Hippocampal formation (tissue), 2 donors: Measurements from ENCODE around the gene PTPMT1.
"Not testable (repeated sequence)": the region's sequence is repeated elsewhere in the genome, so short reads cannot be mapped to it uniquely, and the experiment has no call there.

ENCODE experiments used
- DNase-seq, 2 donors: peaks; one replicate each; lab custom pipeline; 2025; lab: John Stamatoyannopoulos, UW

PTPMT1 gene

DNA sequence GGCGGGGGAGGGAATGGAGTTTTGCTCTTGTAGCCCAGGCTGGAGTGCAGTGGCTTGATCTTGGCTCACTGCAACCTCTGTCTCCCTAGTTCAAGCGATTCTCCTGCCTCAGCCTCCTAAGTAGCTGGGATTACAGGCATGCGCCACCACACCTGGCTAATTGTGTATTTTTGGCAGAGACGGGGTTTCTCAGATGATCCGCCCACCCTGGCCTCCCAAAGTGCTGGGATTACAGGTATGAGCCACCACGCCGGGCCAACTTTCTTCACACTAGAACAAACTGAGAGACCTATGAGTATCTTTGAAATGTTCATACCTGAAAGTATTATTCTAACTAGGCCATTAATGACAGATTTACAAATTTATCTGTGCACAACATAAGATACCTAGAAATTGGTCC, 19.1 kb upstream of the PTPMT1 start:
- not testable (repeated sequence) for DNase-seq

DNA sequence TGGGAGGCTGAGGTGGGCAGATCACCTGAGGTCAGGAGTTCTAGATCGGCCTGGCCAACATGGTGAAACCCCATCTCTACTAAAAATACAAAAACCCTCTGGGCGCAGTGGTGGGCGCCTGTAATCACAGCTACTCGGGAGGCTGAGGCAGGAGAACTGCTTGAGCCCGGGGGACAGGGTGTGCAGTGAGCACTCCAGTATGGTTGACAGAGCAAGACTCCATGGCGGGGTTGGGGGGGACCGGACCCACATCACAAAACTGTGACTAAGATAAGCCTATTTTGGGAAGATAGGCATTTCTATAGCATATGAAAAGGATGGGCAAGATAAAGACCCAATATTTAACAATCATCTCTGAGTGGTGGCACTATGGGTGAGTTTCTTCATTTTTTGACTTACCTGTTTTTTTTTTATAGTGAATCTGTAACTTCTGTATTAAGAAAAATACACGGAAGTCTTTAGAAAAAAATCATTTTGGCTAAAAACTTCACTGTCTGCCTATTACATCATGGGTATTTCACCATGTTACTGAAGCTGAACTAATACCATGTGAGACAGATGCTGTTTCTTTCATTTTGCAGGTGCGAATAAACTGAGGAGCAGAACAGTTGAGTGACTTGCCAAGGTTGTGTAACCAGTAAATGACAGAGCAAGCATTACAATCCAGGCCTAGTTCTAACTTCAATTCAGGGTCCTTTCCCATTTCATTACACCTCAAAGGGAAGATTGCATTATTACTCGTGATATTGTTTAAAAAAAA, 14.9 kb upstream of the PTPMT1 start:
- DNase-seq: no peak

DNA sequence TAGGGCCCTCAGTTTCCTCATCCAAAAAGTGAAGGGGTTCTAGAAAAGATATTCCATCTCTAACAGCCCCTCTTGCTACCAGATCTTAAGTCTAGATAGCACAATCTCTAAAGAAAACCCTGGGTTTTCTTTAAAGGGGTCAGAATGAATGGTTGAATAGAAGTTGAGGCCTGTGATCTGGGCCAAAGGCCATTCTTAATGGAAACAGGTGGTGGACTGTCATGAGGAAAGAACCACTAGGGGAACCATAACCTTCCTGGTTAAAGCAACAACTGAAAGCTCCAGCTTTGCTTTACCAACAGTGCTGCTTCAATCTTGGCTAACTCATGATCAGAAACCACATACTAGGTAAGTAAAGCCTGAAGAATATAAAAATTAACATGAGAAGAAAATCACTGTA, 14.3 kb upstream of the PTPMT1 start:
- no peak for DNase-seq

DNA sequence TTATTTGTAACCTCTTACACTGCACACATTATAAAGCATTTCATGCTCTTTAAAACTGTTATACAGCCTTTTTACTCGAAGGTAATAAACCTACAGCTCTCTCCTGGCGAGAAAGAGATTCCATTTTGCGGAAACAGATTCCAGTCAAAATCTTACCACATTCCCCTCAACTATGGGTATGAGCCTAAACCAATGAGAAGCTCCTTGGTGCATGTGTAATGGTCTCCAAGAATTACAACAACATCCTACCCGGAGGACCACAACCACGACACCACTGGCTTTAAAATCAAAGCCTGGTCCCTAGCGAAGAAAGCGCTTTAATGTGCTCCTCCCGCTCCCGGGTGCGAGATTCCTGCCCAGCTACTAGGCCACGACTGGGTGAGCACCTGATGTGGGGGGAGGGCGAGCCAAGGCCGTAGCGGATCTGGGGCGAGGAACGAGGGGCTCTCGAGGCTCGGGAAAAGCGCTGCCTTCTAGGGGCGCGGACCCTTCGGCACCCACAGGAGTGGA, 13.3 kb upstream of the PTPMT1 start:
- DNase-seq: no peak

DNA sequence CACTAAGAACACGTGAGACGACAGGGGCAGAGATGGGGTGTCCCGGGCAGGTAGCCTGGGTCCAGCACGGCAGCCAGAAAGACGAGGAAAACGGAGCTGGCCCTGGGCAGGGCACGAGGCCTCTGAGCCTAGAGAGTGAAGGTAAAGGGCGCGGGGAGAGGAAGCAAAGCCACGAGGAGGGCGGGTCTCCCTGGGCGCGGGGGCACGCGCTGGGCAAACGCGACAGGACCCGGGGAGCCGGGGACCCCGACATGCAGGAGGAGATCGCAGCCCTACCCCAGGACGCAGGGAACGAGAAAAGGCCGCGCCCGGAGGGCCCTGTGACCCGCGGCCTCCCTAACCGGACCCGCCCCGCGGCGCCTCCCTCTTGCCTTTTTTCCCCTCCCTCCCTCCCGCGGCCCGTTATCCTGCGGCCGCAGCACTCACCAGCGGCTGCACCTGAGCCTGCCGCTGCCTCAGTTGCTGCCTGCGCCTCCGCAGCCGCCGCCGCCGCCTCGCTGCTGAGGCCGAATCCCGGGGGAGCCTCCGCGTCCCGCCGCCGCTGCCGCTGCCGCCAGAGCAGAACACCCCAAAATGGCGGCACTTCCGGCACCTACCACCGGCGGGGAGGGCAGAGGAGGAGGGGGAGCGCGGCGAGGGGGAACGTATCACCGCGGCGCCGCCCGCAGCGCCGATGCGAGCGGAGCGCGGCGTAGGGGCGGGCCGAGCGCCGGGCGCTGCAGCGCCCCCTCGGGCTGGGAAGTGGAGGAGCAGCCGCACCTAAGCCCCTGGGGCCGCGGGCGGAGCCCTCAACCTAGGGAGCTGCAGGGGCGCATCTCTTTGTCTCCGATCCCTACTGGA, 12.6 kb upstream of the PTPMT1 start, which contains the start of gene CELF1:
CELF1 (minus strand) TSS at position 567 of the 840 bp plus-strand sequence. CDS start 53,609 bp downstream, outside the sequence.
- DNase-seq: peak; percentile 87 to 91

DNA sequence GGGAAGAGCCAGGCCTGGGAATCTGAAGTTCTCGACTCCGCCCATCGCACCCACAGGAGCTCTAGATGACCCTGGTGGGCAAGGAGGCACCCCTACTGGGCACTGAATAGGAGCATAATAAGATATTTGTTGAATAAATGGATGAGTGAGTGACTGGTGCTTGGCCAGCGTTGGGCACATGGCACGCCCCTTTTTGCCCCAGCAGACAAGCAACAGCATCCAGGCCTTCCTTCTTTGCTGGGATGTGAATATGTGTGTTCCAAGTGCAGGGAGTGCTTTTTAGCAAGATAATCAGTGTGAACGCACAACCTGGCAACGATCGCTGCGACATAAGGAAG, 12.0 kb upstream of the PTPMT1 start:
- no peak for DNase-seq

- DNase-seq: not testable (repeated sequence)
These were observed 8.4 kb upstream of the PTPMT1 start for GRCh38 chr11:47557004-47557403.

DNA sequence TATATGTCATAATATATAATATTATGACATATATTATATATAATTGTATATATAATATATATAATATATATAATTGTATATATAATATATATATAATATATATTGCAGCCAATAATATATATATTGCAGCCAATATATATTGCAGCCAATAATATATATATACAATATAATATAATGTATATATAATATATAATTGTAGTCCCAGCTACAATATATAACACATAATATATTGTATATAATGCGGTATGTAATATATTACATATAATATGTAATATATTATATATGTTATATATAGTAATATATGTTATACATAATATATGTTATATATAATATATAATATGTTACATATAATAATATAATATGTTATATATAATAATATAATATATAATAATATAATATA, 6.7 kb upstream of the PTPMT1 start:
- no peak for DNase-seq

- no peak for DNase-seq
These were observed 5.0 kb upstream of the PTPMT1 start for GRCh38 chr11:47560426-47560825.

GRCh38 chr11:47562393-47562792, 3.0 kb upstream of the PTPMT1 start:
- DNase-seq: not testable (repeated sequence)

DNA sequence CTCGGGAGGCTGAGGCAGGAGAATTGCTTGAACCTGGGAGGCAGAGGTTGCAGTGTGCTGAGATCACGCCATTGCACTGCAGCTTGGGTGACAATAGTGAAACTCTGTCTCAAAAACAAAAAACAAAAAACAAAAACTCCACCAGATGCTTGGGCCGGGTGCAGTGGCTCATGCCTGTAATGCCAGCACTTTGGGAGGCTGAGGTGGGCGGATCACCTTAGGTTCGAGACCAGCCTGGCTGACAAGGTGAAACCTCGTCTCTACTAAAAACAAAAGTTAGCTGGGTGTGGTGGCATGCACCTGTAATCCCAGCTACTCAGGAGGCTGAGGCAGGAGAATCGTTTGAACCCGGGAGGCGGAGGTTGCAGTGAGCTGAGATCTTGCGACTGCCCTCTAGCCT, 1.0 kb upstream of the PTPMT1 start:
- not testable (repeated sequence) for DNase-seq

DNA sequence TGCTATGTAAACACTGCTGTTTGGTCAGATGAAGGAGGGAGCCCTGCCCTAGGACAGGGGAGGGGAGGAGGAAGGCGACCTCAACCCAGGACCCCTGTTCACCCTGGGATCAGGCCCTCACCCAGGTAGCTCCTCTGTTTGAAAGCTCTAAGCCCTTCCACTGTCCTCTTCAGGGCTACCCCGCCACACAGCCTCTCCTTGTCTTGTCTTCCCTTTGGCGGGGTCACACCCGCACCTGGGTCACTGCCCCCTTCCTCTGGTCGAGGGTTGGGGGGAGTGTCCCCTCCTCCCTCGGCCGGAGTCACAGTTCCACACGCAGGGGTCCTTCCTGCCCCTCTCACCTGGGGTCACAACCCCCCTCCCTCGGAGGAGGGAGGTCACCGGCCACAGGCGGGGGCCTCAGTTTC, 463 bp upstream of the PTPMT1 start:
- DNase-seq: no peak

DNA sequence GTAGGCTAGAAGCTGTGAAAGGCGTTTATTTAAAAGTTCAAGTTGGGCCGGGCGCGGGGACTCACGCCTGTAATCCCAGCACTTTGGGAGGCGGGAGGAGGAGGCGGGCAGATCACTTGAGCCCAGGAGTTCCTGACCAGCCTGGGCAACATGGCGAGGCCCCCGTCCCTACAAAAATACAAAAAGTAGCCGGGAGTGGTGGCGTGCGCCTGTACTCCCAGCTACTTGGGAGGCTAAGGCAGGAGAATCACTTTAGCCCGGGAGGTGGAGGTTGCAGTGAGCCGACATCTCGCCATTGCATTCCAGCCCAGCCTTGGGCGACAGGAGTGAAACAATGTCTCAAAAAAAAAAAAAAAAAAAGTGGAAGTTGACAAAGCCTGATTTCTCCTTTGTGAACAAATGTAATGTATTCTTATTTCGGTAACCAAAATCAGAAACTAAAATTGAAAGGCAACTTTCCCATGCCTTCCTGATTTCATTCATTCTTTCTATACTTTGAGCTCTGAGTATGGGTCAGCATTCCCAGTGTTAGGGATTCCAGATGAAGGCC, 825 bp downstream of the PTPMT1 start:
- DNase-seq: no peak

GRCh38 chr11:47569646-47570045, 4.2 kb downstream of the PTPMT1 start:
- no peak for DNase-seq

DNA sequence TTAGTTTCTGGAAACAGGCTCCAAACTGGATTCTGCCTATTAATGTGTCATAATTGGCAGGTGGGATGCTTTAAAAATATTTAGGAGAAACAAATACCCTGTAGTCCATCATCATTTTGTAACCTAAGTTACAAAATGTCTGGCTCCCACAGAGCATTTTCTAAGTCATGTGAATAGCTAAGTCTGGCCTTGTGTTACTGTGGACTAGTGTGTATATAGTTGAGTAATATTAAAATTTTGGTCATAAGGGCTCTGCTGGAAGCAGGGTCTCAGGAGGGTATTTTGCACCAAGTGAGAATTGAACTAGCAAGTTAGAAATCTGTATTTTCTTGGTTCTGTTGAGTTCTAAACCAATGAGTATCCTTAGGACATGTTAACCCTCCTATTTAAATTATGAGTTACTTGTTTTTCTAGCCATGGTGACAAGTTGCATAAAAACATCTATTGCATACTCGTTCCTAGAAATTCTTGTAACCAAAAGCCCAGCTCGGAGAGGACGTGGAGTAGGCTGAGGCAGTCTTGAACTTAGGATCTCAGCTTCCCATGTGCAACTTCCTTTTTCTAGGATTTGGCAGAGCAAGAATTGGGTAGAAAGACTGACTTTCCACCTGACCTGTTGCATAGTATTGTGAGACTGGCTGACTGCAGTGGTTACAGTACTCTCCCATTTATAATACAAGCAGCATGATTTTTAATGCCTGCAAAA, 5.4 kb downstream of the PTPMT1 start:
- DNase-seq: no peak

GRCh38 chr11:47571357-47571729, 5.9 kb downstream of the PTPMT1 start:
- no peak for DNase-seq

GRCh38 chr11:47571895-47572294, 6.5 kb downstream of the PTPMT1 start:
- DNase-seq: no peak

GRCh38 chr11:47572715-47573255, 7.4 kb downstream of the PTPMT1 start:
- no peak for DNase-seq

- DNase-seq: peak in 1 of 2 donors; percentile 48
These were observed 7.9 kb downstream of the PTPMT1 start for GRCh38 chr11:47573321-47573720.

DNA sequence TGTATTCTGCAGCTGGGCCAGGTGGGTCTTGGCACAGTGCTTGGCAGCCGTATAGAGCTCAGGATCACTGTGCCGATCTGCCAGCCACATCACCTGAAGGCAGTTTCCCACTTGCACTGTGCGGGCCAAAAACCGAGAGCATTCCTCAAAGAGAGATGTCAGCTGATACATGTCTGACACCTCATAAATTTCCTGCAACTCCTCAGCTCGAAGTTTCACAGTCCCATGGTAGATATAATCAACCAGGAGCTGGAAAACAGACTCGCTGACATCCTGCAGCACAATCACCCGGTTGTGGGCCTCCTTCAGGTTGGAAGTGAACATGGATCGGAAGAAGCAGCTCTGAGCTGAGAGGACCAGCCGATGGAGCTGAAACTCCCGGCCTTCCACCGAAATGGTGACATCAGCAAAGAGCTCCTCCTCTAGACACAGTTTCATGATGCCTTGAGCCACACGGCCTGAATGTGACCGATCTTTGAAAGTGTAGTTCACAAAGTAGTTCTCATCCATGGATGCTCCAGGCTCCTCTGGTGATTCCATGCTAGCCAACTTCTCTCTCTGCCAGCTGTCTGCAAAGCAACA, 12.2 kb downstream of the PTPMT1 start:
- no peak for DNase-seq
